ENCODE data around the gene TMEM235.

- TF ChIP-seq EZH2 (IDR thresholded peaks at IDR 0.05; ENCODE audit: borderline replicate concordance, low read depth, low read length, severe bottlenecking) = no peak
- TF ChIP-seq, protein P1, sequence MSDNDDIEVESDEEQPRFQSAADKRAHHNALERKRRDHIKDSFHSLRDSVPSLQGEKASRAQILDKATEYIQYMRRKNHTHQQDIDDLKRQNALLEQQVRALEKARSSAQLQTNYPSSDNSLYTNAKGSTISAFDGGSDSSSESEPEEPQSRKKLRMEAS (IDR thresholded peaks at IDR 0.05; ENCODE audit: insufficient read depth, insufficient read length) = no peak
- TF ChIP-seq, protein P2, sequence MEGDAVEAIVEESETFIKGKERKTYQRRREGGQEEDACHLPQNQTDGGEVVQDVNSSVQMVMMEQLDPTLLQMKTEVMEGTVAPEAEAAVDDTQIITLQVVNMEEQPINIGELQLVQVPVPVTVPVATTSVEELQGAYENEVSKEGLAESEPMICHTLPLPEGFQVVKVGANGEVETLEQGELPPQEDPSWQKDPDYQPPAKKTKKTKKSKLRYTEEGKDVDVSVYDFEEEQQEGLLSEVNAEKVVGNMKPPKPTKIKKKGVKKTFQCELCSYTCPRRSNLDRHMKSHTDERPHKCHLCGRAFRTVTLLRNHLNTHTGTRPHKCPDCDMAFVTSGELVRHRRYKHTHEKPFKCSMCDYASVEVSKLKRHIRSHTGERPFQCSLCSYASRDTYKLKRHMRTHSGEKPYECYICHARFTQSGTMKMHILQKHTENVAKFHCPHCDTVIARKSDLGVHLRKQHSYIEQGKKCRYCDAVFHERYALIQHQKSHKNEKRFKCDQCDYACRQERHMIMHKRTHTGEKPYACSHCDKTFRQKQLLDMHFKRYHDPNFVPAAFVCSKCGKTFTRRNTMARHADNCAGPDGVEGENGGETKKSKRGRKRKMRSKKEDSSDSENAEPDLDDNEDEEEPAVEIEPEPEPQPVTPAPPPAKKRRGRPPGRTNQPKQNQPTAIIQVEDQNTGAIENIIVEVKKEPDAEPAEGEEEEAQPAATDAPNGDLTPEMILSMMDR (IDR thresholded peaks at IDR 0.05; ENCODE audit: extremely low read depth in 1 of 2, insufficient read depth in 1 of 2, low read depth in 1 of 2, low read length in 2 of 2) = no peak
- TF ChIP-seq POLR2A (IDR thresholded peaks at IDR 0.05; ENCODE audit: low read depth, low read length) = no peak
- TF ChIP-seq POLR2AphosphoS5 (IDR thresholded peaks at IDR 0.05; ENCODE audit: insufficient read depth, low read depth, low read length) = no peak
- TF ChIP-seq MYC (IDR thresholded peaks at IDR 0.05; ENCODE audit: low read depth, low read length) = no peak
- no peak for TF ChIP-seq FOS (IDR thresholded peaks at IDR 0.05; ENCODE audit: borderline replicate concordance, insufficient read depth, low read length)
- no peak for TF ChIP-seq JUN (IDR thresholded peaks at IDR 0.05; ENCODE audit: borderline replicate concordance, insufficient read depth, insufficient read length, low read depth)
- no peak for TF ChIP-seq GATA2 (IDR thresholded peaks at IDR 0.05; ENCODE audit: insufficient read depth, insufficient read length, low read depth, low read length)
Measured at GRCh38 chr17:78249818-78250806, 18.7 kb downstream of the TMEM235 start.
